GM12878 (cell line): Measurements from ENCODE around the gene UBE2E3. TPM values are rescaled to one million over a fixed set of nuclear protein-coding genes. Genes with fewer than 3 reads are reported as not detected.

Experiments
- ATAC-seq: fragments of 200-7000 bp; cut with Tn5 transposase; 3 replicates; pipeline ENCODE4 v1.9.1; 2020; ENCODE audit warnings: mild to moderate bottlenecking, moderate library complexity
- BruUV-seq: library from RNA; stranded (reverse); fragments of 400-500 nt; replicated peaks from 2 replicates; lab custom pipeline; 2021; lab: Mats Ljungman, UMichigan
- CTCF ChIA-PET: fragments of 300-600 bp; sonication (Branson Sonifier 250); formaldehyde crosslinking; extraction: SDS; loops from one replicate; lab custom pipeline; 2021; ENCODE audit warnings: inconsistent platforms; lab: Yijun Ruan, JAX
- POLR2A ChIA-PET: fragments of 350-600 bp; formaldehyde crosslinking; extraction: SDS; loops from one replicate; lab custom pipeline; 2021; ENCODE audit warnings: inconsistent platforms; lab: Charles Lee
- RAD21 ChIA-PET: fragments of 300-600 bp; sonication (Branson Sonifier 250); formaldehyde crosslinking; loops from one replicate; lab custom pipeline; 2023; ENCODE audit warnings: antibody characterized with exemption; ENCODE audit not compliant: unreplicated experiment; lab: Charles Lee
- SMC1A ChIA-PET: fragments of 300-600 bp; sonication (Branson Sonifier 250); formaldehyde crosslinking; loops from one replicate; lab custom pipeline; 2023; ENCODE audit not compliant: unreplicated experiment, uncharacterized antibody; lab: Charles Lee
- DNase-seq: peaks from one replicate; pipeline ENCODE4 v3.0.0-alpha.2; 2011; ENCODE audit warnings: low read depth, low spot score
- FAIRE-seq: peaks from 3 replicates; lab custom pipeline; 2011; peaks lifted over from hg19 to GRCh38; lab: Jason Lieb, UNC
- H2AFZ ChIP-seq: 2 replicates; pipeline ENCODE4 v1.6.0; 2011; ENCODE audit warnings: low read depth, low read length, control low read depth; ENCODE audit not compliant: control insufficient read depth
- H3K27ac ChIP-seq: 2 replicates; pipeline ENCODE4 v1.5.1; 2011; ENCODE audit warnings: control low read depth; ENCODE audit not compliant: control insufficient read depth, insufficient read depth
- H3K27me3 ChIP-seq, 2 experiments: replicated peaks in 1 of 2; 2 replicates each; pipeline versions ENCODE4 v1.6.0 to v1.6.1; 2011; ENCODE audit warnings: low read length in 1 of 2; ENCODE audit not compliant: control insufficient read depth in 2 of 2, insufficient read depth in 2 of 2
- H3K36me3 ChIP-seq, 2 experiments: 2 replicates each; pipeline ENCODE4 v1.5.1; 2011; ENCODE audit warnings: low read length in 1 of 2; ENCODE audit not compliant: control insufficient read depth in 2 of 2, insufficient read depth in 2 of 2
- H3K4me1 ChIP-seq: 2 replicates; pipeline ENCODE4 v1.6.1; 2011; ENCODE audit warnings: mild to moderate bottlenecking, low read length, moderate library complexity, mixed read lengths; ENCODE audit not compliant: control insufficient read depth, insufficient read depth
- H3K4me2 ChIP-seq: 2 replicates; pipeline ENCODE4 v1.6.0; 2011; ENCODE audit warnings: control low read depth; ENCODE audit not compliant: control insufficient read depth, insufficient read depth
- H3K4me3 ChIP-seq: fragments of 200-600 bp; sonication (generic); 2 replicates; pipeline ENCODE4 v1.5.1; 2016
- H3K79me2 ChIP-seq: 2 replicates; pipeline ENCODE4 v1.6.0; 2011; ENCODE audit warnings: low read length; ENCODE audit not compliant: control insufficient read depth, insufficient read depth
- H3K9ac ChIP-seq: 2 replicates; pipeline ENCODE4 v1.8.0; 2011; ENCODE audit warnings: low read length, control low read depth, mixed read lengths; ENCODE audit not compliant: control insufficient read depth, insufficient read depth
- H3K9me3 ChIP-seq: replicated peaks from 3 replicates; pipeline ENCODE4 v1.5.1; 2011; ENCODE audit warnings: mild to moderate bottlenecking, low read length; ENCODE audit not compliant: control insufficient read depth, insufficient read depth
- H4K20me1 ChIP-seq: 2 replicates; pipeline ENCODE4 v1.6.0; 2011; ENCODE audit not compliant: control insufficient read depth, insufficient read depth
- CHD2 ChIP-seq: IDR thresholded peaks from 2 replicates; pipeline ENCODE4 v1.6.1; 2011; ENCODE audit warnings: low read depth, low read length, improper control_type of control experiment, borderline replicate concordance
- JUNB ChIP-seq: IDR thresholded peaks from 2 replicates; pipeline ENCODE4 v1.6.1; 2016; ENCODE audit warnings: antibody characterized with exemption, mild to moderate bottlenecking
- NR2C2 ChIP-seq: IDR thresholded peaks from 2 replicates; pipeline ENCODE4 v1.6.1; 2011; ENCODE audit warnings: borderline replicate concordance, low read depth; ENCODE audit not compliant: control insufficient read depth, insufficient read length
- POLR2AphosphoS2 ChIP-seq: IDR thresholded peaks from 2 replicates; pipeline ENCODE4 v1.6.1; 2011; ENCODE audit warnings: low read depth, mild to moderate bottlenecking, low read length, improper control_type of control experiment, moderate library complexity
- RB1 ChIP-seq: fragments of 450-650 bp; formaldehyde crosslinking; IDR thresholded peaks from 2 replicates; pipeline ENCODE4 v1.6.1; 2017; ENCODE audit warnings: mild to moderate bottlenecking, borderline replicate concordance
- RELA ChIP-seq: fragments of 450-650 bp; IDR thresholded peaks from 2 replicates; pipeline ENCODE4 v1.8.0; 2014; ENCODE audit warnings: borderline replicate concordance; ENCODE audit not compliant: partially characterized antibody
- ZNF384 ChIP-seq: IDR thresholded peaks from 2 replicates; pipeline ENCODE4 v1.6.1; 2012; ENCODE audit warnings: low read depth, mild to moderate bottlenecking, low read length, improper control_type of control experiment, borderline replicate concordance
- ZNF592 ChIP-seq: fragments of 450-650 bp; IDR thresholded peaks from 2 replicates; pipeline ENCODE4 v1.6.1; 2017; ENCODE audit warnings: mild to moderate bottlenecking, moderate library complexity
- in situ Hi-C: fragments of 300-500 bp; cut with MboI; formaldehyde crosslinking; loops from 9 replicates; pipeline ENCODE4 v1.14.3; 2018; ENCODE audit warnings: mixed read lengths
- intact Hi-C: fragments of 100-400 bp; cut with micrococcal nuclease; formaldehyde crosslinking; loops from one replicate; pipeline ENCODE4 v1.14.2; 2022; ENCODE audit not compliant: unreplicated experiment
- polyA plus RNA-seq, 11 experiments: library from polyadenylated mRNA; depleted of rRNA in 4 of 11; unstranded in 6 of 11; stranded (reverse) in 5 of 11; fragments of >200 nt; fragmentation: Nextera tagmentation in 4 of 11; fragmentation: Illumina TruSeq in 1 of 11; extraction: Ambion mirVana in 4 of 11; extraction: Trizol in 1 of 11; gene quantifications; 1 replicate in 1 of 11; 2 replicates in 10 of 11; pipeline versions ENCODE4 v1.2.1 to v1.2.3, GENCODE V29; 2011 to 2016; ENCODE audit warnings: inconsistent platforms in 2 of 11, missing spikeins in 2 of 11, low read depth in 1 of 11
- total RNA-seq, 4 experiments: library from RNA; depleted of rRNA in 3 of 4; stranded (reverse); fragments of >200 nt in 3 of 4; fragmentation: Illumina TruSeq in 1 of 4; extraction: Trizol in 1 of 4; gene quantifications; 2 replicates each; pipeline versions ENCODE4 v1.2.1 to v1.2.3, GENCODE V29; 2013 to 2021
- TF ChIP-seq, protein P1 (sequence below): IDR thresholded peaks from 2 replicates; pipeline ENCODE4 v1.6.1; 2012; ENCODE audit warnings: low read depth, low read length, improper control_type of control experiment

UBE2E3 gene
- total and polyA plus RNA-seq, 10 of the 15 experiments (the other 5 are each of a cell fraction or from before 2014, with no cell fraction given) = 14.9 to 50.0 (median 26.2) TPM

GRCh38 chr2:180953550-180953949 lies 26.9 kb upstream of the UBE2E3 start:
- no peak overlapping the region for H3K9ac ChIP-seq
- no TSS peak for BruUV-seq
- TF ChIP-seq CHD2 (no peak), POLR2AphosphoS2 (no peak)
- TF ChIP-seq, all 136 proteins: peak for 0
- Histone ChIP-seq H2AFZ (no peak overlapping the region), H3K9me3 (no peaks in the 10 kb centered on the region), H3K79me2 (no peaks in the 10 kb centered on the region), H3K27ac (no peak overlapping the region), H3K4me2 (no peak overlapping the region), H3K4me1 (no peaks in the 10 kb centered on the region), H4K20me1 (no peaks in the 10 kb centered on the region), H3K4me3 (no peak overlapping the region), H3K36me3 (no peaks in the 10 kb centered on the region), H3K27me3 (no peaks in the 10 kb centered on the region; a peak in 1 of 4 replicates)
- ChIA-PET POLR2A (interaction anchor here (0.6 to 1.3 kb wide), 3 partner anchors 9 to 1742 kb away, joined by 3 to 5 read pairs (median 4); no protein-coding TSS in a partner anchor), CTCF (interaction anchor here (1.2 to 1.3 kb wide), 2 partner anchors 16 to 44 kb away, joined by 3 read pairs; no protein-coding TSS in a partner anchor), SMC1A (no interaction called here), RAD21 (no interaction called here)
- intact Hi-C loops (no loop called here), in situ Hi-C loops (no loop called here)
- FAIRE-seq (no peak), DNase-seq (no peak), ATAC-seq (no peak)

- H2AFZ ChIP-seq = no peak overlapping the region
- DNase-seq = no peak
- H3K36me3 ChIP-seq = no peaks in the 10 kb centered on the region
- H3K9me3 ChIP-seq = no peaks in the 10 kb centered on the region
- H3K79me2 ChIP-seq = no peaks in the 10 kb centered on the region
- no peaks in the 10 kb centered on the region for H4K20me1 ChIP-seq
- no peak overlapping the region for H3K4me3 ChIP-seq
- H3K27me3 ChIP-seq = no peaks in the 10 kb centered on the region; a peak in 1 of 4 replicates
- in situ Hi-C loops = no loop called here
- H3K4me1 ChIP-seq = no peaks in the 10 kb centered on the region
- ChIA-PET CTCF (no interaction called here), RAD21 (no interaction called here)
- no peak overlapping the region for H3K4me2 ChIP-seq
- TF ChIP-seq, protein P1, sequence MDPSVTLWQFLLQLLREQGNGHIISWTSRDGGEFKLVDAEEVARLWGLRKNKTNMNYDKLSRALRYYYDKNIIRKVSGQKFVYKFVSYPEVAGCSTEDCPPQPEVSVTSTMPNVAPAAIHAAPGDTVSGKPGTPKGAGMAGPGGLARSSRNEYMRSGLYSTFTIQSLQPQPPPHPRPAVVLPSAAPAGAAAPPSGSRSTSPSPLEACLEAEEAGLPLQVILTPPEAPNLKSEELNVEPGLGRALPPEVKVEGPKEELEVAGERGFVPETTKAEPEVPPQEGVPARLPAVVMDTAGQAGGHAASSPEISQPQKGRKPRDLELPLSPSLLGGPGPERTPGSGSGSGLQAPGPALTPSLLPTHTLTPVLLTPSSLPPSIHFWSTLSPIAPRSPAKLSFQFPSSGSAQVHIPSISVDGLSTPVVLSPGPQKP = no peak
- TF ChIP-seq JUNB (no peak), NR2C2 (no peak), RELA (no peak), ZNF592 (no peak), ZNF384 (no peak), RB1 (no peak)
- TF ChIP-seq, all 136 proteins: peak for 0
- ChIA-PET POLR2A (no interaction called here), SMC1A (no interaction called here)
- no peak for FAIRE-seq
- intact Hi-C loops = no loop called here
- no TSS peak for BruUV-seq
- no peak overlapping the region for H3K9ac ChIP-seq
- H3K27ac ChIP-seq = no peak overlapping the region
- ATAC-seq = no peak
Observed at GRCh38 chr2:180955101-180955500, 25.3 kb upstream of the UBE2E3 start.
